Natural killer cell (primary cell): ENCODE data around the gene PCK2. TPM values are rescaled to one million over a fixed set of nuclear protein-coding genes. Genes with fewer than 3 reads are reported as not detected.

Experiments
- ATAC-seq, 3 donors: fragments of 150-1000 bp in 2 of 3; fragments of 200-7000 bp in 1 of 3; cut with Tn5 transposase; 1 replicate in 1 of 3; 2 replicates in 2 of 3; pipeline ENCODE4 v1.10.0; 2021; ENCODE audit warnings: mild to moderate bottlenecking in 2 of 3, moderate library complexity in 2 of 3
- DNase-seq, 2 donors: peaks; one replicate each; pipeline versions ENCODE4 v3.0.0 to v3.0.0-alpha.2; 2013 to 2021; ENCODE audit warnings: mixed read lengths in 1 of 2
- H3K27ac ChIP-seq: one replicate; pipeline ENCODE4 v1.5.1; 2013; ENCODE audit warnings: mild to moderate bottlenecking, low read length
- H3K27me3 ChIP-seq: one replicate; pipeline ENCODE4 v1.6.1; 2013; ENCODE audit warnings: low read length; ENCODE audit not compliant: control insufficient read depth, insufficient read depth
- H3K36me3 ChIP-seq: one replicate; pipeline ENCODE4 v1.6.1; 2013; ENCODE audit warnings: low read length; ENCODE audit not compliant: control insufficient read depth, insufficient read depth
- H3K4me1 ChIP-seq: one replicate; pipeline ENCODE4 v1.6.1; 2013; ENCODE audit warnings: low read length; ENCODE audit not compliant: control insufficient read depth, insufficient read depth
- H3K4me3 ChIP-seq: one replicate; pipeline ENCODE4 v1.5.1; 2013; ENCODE audit warnings: low read length
- H3K9me3 ChIP-seq: one replicate; pipeline ENCODE4 v1.6.1; 2013; ENCODE audit warnings: low read length; ENCODE audit not compliant: control insufficient read depth, insufficient read depth
- H3K27ac Mint-ChIP-seq, 2 donors: one replicate each; pipeline ENCODE4 v1.8.0; 2022; ENCODE audit warnings: mild to moderate bottlenecking in 2 of 2, mixed read lengths in 2 of 2, moderate library complexity in 1 of 2
- H3K27me3 Mint-ChIP-seq, 2 donors: one replicate each; pipeline ENCODE4 v1.8.0; 2022; ENCODE audit warnings: low read depth in 2 of 2, mixed read lengths in 2 of 2
- H3K36me3 Mint-ChIP-seq: one replicate; pipeline ENCODE4 v1.8.0; 2022; ENCODE audit warnings: mixed read lengths
- H3K4me1 Mint-ChIP-seq, 2 donors: one replicate each; pipeline ENCODE4 v1.8.0; 2022; ENCODE audit warnings: mixed read lengths in 2 of 2
- H3K4me3 Mint-ChIP-seq: one replicate; pipeline ENCODE4 v1.8.0; 2022; ENCODE audit warnings: mild to moderate bottlenecking, moderate library complexity, mixed read lengths
- H3K9me3 Mint-ChIP-seq, 2 donors: one replicate each; pipeline ENCODE4 v1.8.0; 2022; ENCODE audit warnings: mixed read lengths in 2 of 2
- CTCF ChIP-seq: fragments of 200-600 bp; IDR thresholded peaks from one replicate; pipeline ENCODE4 v1.8.0; 2022; ENCODE audit warnings: antibody characterized with exemption
- WGBS: methylation state at CpG from one replicate; pipeline ENCODE4 v1.1.7; 2013; ENCODE audit warnings: missing lambda C conversion rate; ENCODE audit not compliant: insufficient coverage; 5-methylcytosine and 5-hydroxymethylcytosine counted together
- intact Hi-C: fragments of 100-400 bp; cut with micrococcal nuclease; formaldehyde crosslinking; loops from one replicate; pipeline ENCODE4 v1.14.2; 2022
- total RNA-seq, 4 donors: library from RNA; stranded (reverse); fragments of 120-200 nt in 1 of 4; gene quantifications; one replicate each; pipeline versions ENCODE4 v1.2.3 to v1.2.4, GENCODE V29; 2013 to 2022

PCK2 gene
- total RNA-seq, 3 donors from 2014 or later (not counting 1 experiment from before 2014, with no cell fraction given): 9.8 to 13.8 (median 12.3) TPM

GRCh38 chr14:24130717-24131548 is 36.8 kb downstream of the PCK2 start:
- H3K27me3 Mint-ChIP-seq: no peaks in the 10 kb centered on the region
- no peaks in the 10 kb centered on the region for H3K9me3 ChIP-seq
- no peak overlapping the region for H3K27ac Mint-ChIP-seq
- no peak overlapping the region for H3K4me3 ChIP-seq
- DNase-seq: no peak
- peaks cover 8 to 9% of the 10 kb centered on the region in 2 donors for H3K4me1 Mint-ChIP-seq
- no peak overlapping the region for H3K27ac ChIP-seq
- ATAC-seq: no peak
- intact Hi-C loops: loop anchor here (10.0 kb wide), 1 partner anchor 1206 kb away; the partner anchor contains the start of gene PRMT5
- H3K4me3 Mint-ChIP-seq: no peak overlapping the region
- no peaks in the 10 kb centered on the region for H3K36me3 Mint-ChIP-seq
- no peaks in the 10 kb centered on the region for H3K9me3 Mint-ChIP-seq
- TF ChIP-seq CTCF: no peak
- H3K27me3 ChIP-seq: no peaks in the 10 kb centered on the region
- H3K4me1 ChIP-seq: peaks cover 13% of the 10 kb centered on the region
- WGBS: 75% methylated on average over 7 of the region's 7 CpGs
- H3K36me3 ChIP-seq: no peaks in the 10 kb centered on the region

GRCh38 chr14:24131549-24131966 is 37.4 kb downstream of the PCK2 start:
- no peak overlapping the region for H3K4me3 Mint-ChIP-seq
- 95% methylated on average over 15 of the region's 15 CpGs for WGBS
- H3K36me3 Mint-ChIP-seq: no peaks in the 10 kb centered on the region
- no peak overlapping the region for H3K27ac Mint-ChIP-seq
- TF ChIP-seq CTCF: no peak
- H3K27ac ChIP-seq: no peak overlapping the region
- H3K9me3 ChIP-seq: no peaks in the 10 kb centered on the region
- no peaks in the 10 kb centered on the region for H3K27me3 Mint-ChIP-seq
- H3K4me1 Mint-ChIP-seq: peaks cover 9 to 11% of the 10 kb centered on the region in 2 donors
- DNase-seq: no peak
- H3K36me3 ChIP-seq: no peaks in the 10 kb centered on the region
- H3K4me3 ChIP-seq: no peak overlapping the region
- H3K9me3 Mint-ChIP-seq: no peaks in the 10 kb centered on the region
- ATAC-seq: no peak
- H3K27me3 ChIP-seq: no peaks in the 10 kb centered on the region
- intact Hi-C loops: loop anchor here (10.0 kb wide), 1 partner anchor 1207 kb away; the partner anchor contains the start of gene PRMT5
- peaks cover 16% of the 10 kb centered on the region for H3K4me1 ChIP-seq

GRCh38 chr14:24132061-24132685 is 38.1 kb downstream of the PCK2 start:
- Mint-ChIP-seq H3K9me3 (no peaks in the 10 kb centered on the region), H3K27me3 (no peaks in the 10 kb centered on the region), H3K36me3 (no peaks in the 10 kb centered on the region), H3K4me3 (no peak overlapping the region), H3K4me1 (peaks cover 16 to 17% of the 10 kb centered on the region in 2 donors), H3K27ac (peak overlapping the region in 1 of 2 donors; percentile 20)
- 39% methylated on average over 24 of the region's 24 CpGs for WGBS
- H3K27me3 ChIP-seq: no peaks in the 10 kb centered on the region
- H3K36me3 ChIP-seq: peaks cover 3% of the 10 kb centered on the region
- ATAC-seq: no peak
- H3K9me3 ChIP-seq: no peaks in the 10 kb centered on the region
- DNase-seq: peak in 1 of 2 donors; percentile 62
- H3K4me1 ChIP-seq: peaks cover 22% of the 10 kb centered on the region
- intact Hi-C loops: loop anchor here (10.0 kb wide), 1 partner anchor 1207 kb away; the partner anchor contains the start of gene PRMT5
- no peak overlapping the region for H3K27ac ChIP-seq
- TF ChIP-seq CTCF: no peak
- no peak overlapping the region for H3K4me3 ChIP-seq
